IMR-90 (cell line): ENCODE results near the gene AFF2.

Source experiments
- BHLHE40 ChIP-seq: fragments of 150-350 bp; IDR thresholded peaks from 2 replicates; pipeline ENCODE4 v1.6.1; 2016; ENCODE audit warnings: mild to moderate bottlenecking, low read depth, low read length
- CEBPB ChIP-seq: IDR thresholded peaks from 2 replicates; pipeline ENCODE4 v1.6.1; 2012; ENCODE audit warnings: low read depth, low read length, improper control_type of control experiment
- MAFK ChIP-seq: IDR thresholded peaks from 2 replicates; pipeline ENCODE4 v1.6.1; 2012; ENCODE audit warnings: low read depth, low read length, improper control_type of control experiment
- MAZ ChIP-seq: IDR thresholded peaks from 2 replicates; pipeline ENCODE4 v1.6.1; 2012; ENCODE audit warnings: low read depth, mild to moderate bottlenecking, low read length, improper control_type of control experiment, moderate library complexity, borderline replicate concordance
- NFE2L2 ChIP-seq: fragments of 150-350 bp; IDR thresholded peaks from 2 replicates; pipeline ENCODE4 v1.6.1; 2016; ENCODE audit warnings: low read depth, mild to moderate bottlenecking, low read length
- POLR2A ChIP-seq: IDR thresholded peaks from 2 replicates; pipeline ENCODE4 v1.6.1; 2012; ENCODE audit warnings: mild to moderate bottlenecking, low read depth, low read length
- RFX5 ChIP-seq: IDR thresholded peaks from 2 replicates; pipeline ENCODE4 v1.8.0; 2012; ENCODE audit warnings: low read depth, mild to moderate bottlenecking, low read length, moderate library complexity
- SMC3 ChIP-seq: fragments of 150-350 bp; IDR thresholded peaks from 2 replicates; pipeline ENCODE4 v1.6.1; 2016; ENCODE audit warnings: low read depth, mild to moderate bottlenecking, antibody characterized with exemption, low read length, moderate library complexity
- TF ChIP-seq, protein P1 (sequence below): conservative IDR thresholded peaks from 2 replicates; pipeline ENCODE4 v1.5.1; 2012; ENCODE audit warnings: mild to moderate bottlenecking, low read depth, low read length, improper control_type of control experiment
- TF ChIP-seq, protein P2 (sequence below): fragments of 150-350 bp; IDR thresholded peaks from 2 replicates; pipeline ENCODE4 v1.6.1; 2017; ENCODE audit warnings: mild to moderate bottlenecking, antibody characterized with exemption, low read length, low read depth

DNA sequence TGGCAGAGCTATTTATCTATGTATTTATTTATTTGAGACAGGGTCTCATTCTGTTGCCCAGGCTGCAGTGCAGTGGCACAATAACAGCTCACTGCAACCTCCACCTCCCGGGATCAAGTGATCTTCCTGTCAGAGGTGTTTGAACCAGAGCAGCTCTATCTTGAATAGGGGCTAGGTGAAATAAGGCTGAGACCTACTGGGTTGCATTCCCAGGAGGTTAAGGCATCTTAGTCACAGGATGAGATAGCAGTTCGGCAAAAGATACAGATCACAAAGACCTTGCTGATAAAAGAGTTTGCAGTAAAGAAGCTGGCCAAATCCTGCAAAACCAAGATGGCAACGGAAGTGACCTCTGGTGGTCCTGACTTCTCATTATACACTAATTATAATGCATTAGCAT lies 501.9 kb downstream of the AFF2 start:
- TF ChIP-seq MAFK = no peak
- no peak for TF ChIP-seq POLR2A
- TF ChIP-seq, protein P1, sequence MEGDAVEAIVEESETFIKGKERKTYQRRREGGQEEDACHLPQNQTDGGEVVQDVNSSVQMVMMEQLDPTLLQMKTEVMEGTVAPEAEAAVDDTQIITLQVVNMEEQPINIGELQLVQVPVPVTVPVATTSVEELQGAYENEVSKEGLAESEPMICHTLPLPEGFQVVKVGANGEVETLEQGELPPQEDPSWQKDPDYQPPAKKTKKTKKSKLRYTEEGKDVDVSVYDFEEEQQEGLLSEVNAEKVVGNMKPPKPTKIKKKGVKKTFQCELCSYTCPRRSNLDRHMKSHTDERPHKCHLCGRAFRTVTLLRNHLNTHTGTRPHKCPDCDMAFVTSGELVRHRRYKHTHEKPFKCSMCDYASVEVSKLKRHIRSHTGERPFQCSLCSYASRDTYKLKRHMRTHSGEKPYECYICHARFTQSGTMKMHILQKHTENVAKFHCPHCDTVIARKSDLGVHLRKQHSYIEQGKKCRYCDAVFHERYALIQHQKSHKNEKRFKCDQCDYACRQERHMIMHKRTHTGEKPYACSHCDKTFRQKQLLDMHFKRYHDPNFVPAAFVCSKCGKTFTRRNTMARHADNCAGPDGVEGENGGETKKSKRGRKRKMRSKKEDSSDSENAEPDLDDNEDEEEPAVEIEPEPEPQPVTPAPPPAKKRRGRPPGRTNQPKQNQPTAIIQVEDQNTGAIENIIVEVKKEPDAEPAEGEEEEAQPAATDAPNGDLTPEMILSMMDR = no peak
- no peak for TF ChIP-seq BHLHE40
- no peak for TF ChIP-seq NFE2L2
- TF ChIP-seq MAZ = no peak
- TF ChIP-seq, protein P2, sequence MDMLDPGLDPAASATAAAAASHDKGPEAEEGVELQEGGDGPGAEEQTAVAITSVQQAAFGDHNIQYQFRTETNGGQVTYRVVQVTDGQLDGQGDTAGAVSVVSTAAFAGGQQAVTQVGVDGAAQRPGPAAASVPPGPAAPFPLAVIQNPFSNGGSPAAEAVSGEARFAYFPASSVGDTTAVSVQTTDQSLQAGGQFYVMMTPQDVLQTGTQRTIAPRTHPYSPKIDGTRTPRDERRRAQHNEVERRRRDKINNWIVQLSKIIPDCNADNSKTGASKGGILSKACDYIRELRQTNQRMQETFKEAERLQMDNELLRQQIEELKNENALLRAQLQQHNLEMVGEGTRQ = no peak
- TF ChIP-seq SMC3 = no peak
- no peak for TF ChIP-seq RFX5
- no peak for TF ChIP-seq CEBPB
